Right atrium auricular region (tissue), 2 donors: ENCODE measurements around the gene TRIM69. TPM values are rescaled to one million over a fixed set of nuclear protein-coding genes. Genes with fewer than 3 reads are reported as not detected.
"Not testable (repeated sequence)": the region's sequence is repeated elsewhere in the genome, so short reads cannot be mapped to it uniquely, and the experiment has no call there.

Source experiments
- DNase-seq: peaks from one replicate; pipeline ENCODE4 v3.0.0-alpha.2; 2019; ENCODE audit warnings: low spot score
- H3K27ac ChIP-seq, 2 donors: fragments of 200-600 bp; sonication (generic); 1 replicate in 1 of 2; 2 replicates in 1 of 2; pipeline ENCODE4 v1.5.1; 2016 to 2019
- H3K27me3 ChIP-seq, 2 donors: fragments of 200-600 bp; sonication (generic); one replicate each; pipeline versions ENCODE4 v1.5.1 to v1.6.0; 2017 to 2019
- H3K36me3 ChIP-seq: fragments of 200-600 bp; sonication (generic); one replicate; pipeline ENCODE4 v1.5.1; 2016
- H3K4me1 ChIP-seq, 2 donors: fragments of 200-600 bp; sonication (generic); one replicate each; pipeline versions ENCODE4 v1.5.1 to v1.6.0; 2017 to 2019
- H3K4me3 ChIP-seq, 2 donors: fragments of 200-600 bp; sonication (generic); 1 replicate in 1 of 2; 2 replicates in 1 of 2; pipeline ENCODE4 v1.5.1; 2017 to 2019; ENCODE audit warnings: mild to moderate bottlenecking in 1 of 2, moderate library complexity in 1 of 2
- H3K9me3 ChIP-seq, 2 donors: fragments of 200-600 bp; sonication (generic); one replicate each; pipeline ENCODE4 v1.5.1; 2019
- CTCF ChIP-seq, 2 donors: fragments of 200-600 bp; sonication (generic); IDR thresholded peaks; one replicate each; pipeline ENCODE4 v1.5.1; 2019; ENCODE audit warnings: antibody characterized with exemption in 2 of 2
- total RNA-seq, 2 donors: library from RNA; depleted of rRNA; stranded (reverse); fragments of >200 nt; gene quantifications; one replicate each; pipeline ENCODE4 v1.1.0, GENCODE V29; 2016

TRIM69 gene
- total RNA-seq, 2 donors from 2014 or later, result 28.9 to 55.1 TPM

- DNase-seq, result peak; percentile 70
- H3K27ac ChIP-seq, result peak overlapping the region; percentile 95 to 98
- no peaks in the 10 kb centered on the region for H3K9me3 ChIP-seq
- H3K4me1 ChIP-seq, result peaks cover 0 to 50% of the 10 kb centered on the region in 2 donors
- H3K4me3 ChIP-seq, result peak overlapping the region in 1 of 2 donors; percentile 13
- H3K36me3 ChIP-seq, result peaks cover 4% of the 10 kb centered on the region
- no peak for TF ChIP-seq CTCF (IDR thresholded peaks at IDR 0.05)
- H3K27me3 ChIP-seq, result no peaks in the 10 kb centered on the region
Measured at GRCh38 chr15:44726568-44727484, 9.5 kb upstream of the TRIM69 start.

- Histone ChIP-seq H3K27ac (peak overlapping the region; percentile 95 to 98), H3K36me3 (peaks cover 8% of the 10 kb centered on the region), H3K4me3 (no peak overlapping the region), H3K9me3 (no peaks in the 10 kb centered on the region), H3K27me3 (no peaks in the 10 kb centered on the region), H3K4me1 (peaks cover 0 to 53% of the 10 kb centered on the region in 2 donors)
- no peak for DNase-seq
- no peak for TF ChIP-seq CTCF (IDR thresholded peaks at IDR 0.05)
Measured at GRCh38 chr15:44727485-44728231, 8.7 kb upstream of the TRIM69 start.

GRCh38 chr15:44728232-44728575 lies 8.1 kb upstream of the TRIM69 start:
- H3K27ac ChIP-seq, result peak overlapping the region; percentile 95 to 98
- not testable (repeated sequence) for H3K27me3 ChIP-seq, H3K36me3 ChIP-seq, H3K9me3 ChIP-seq, DNase-seq
- H3K4me1 ChIP-seq, result peaks cover 0 to 53% of the 10 kb centered on the region in 2 donors
- peak overlapping the region; percentile 68 to 76 for H3K4me3 ChIP-seq

- H3K4me1 ChIP-seq, result peaks cover 0 to 53% of the 10 kb centered on the region in 2 donors
- DNase-seq, result peak; percentile 99
- H3K27me3 ChIP-seq, result no peaks in the 10 kb centered on the region
- TF ChIP-seq CTCF (IDR thresholded peaks at IDR 0.05), result no peak
- peak overlapping the region; percentile 95 to 98 for H3K27ac ChIP-seq
- H3K36me3 ChIP-seq, result peaks cover 8% of the 10 kb centered on the region
- no peaks in the 10 kb centered on the region for H3K9me3 ChIP-seq
- peak overlapping the region; percentile 68 to 76 for H3K4me3 ChIP-seq
Measured at GRCh38 chr15:44728576-44729407, 7.5 kb upstream of the TRIM69 start.

- Histone ChIP-seq H3K27me3 (no peaks in the 10 kb centered on the region), H3K4me1 (peaks cover 0 to 53% of the 10 kb centered on the region in 2 donors), H3K36me3 (peaks cover 8% of the 10 kb centered on the region), H3K4me3 (peak overlapping the region; percentile 68 to 76), H3K27ac (peak overlapping the region; percentile 95 to 98), H3K9me3 (no peaks in the 10 kb centered on the region)
- no peak for DNase-seq
- no peak for TF ChIP-seq CTCF (IDR thresholded peaks at IDR 0.05)
Measured at GRCh38 chr15:44729408-44730127, 6.8 kb upstream of the TRIM69 start.
